Measurements from ENCODE around the gene CEP68.
"Not testable (repeated sequence)": the region's sequence is repeated elsewhere in the genome, so short reads cannot be mapped to it uniquely, and the experiment has no call there.

Gene CEP68

GRCh38 chr2:65032019-65032975 lies 23.9 kb upstream of the CEP68 start:
- no peak for DNase-seq

GRCh38 chr2:65033178-65033577 lies 23.0 kb upstream of the CEP68 start:
- no peak for DNase-seq

- DNase-seq: not testable (repeated sequence)
These were observed 22.5 kb upstream of the CEP68 start for GRCh38 chr2:65033667-65034066.

DNA sequence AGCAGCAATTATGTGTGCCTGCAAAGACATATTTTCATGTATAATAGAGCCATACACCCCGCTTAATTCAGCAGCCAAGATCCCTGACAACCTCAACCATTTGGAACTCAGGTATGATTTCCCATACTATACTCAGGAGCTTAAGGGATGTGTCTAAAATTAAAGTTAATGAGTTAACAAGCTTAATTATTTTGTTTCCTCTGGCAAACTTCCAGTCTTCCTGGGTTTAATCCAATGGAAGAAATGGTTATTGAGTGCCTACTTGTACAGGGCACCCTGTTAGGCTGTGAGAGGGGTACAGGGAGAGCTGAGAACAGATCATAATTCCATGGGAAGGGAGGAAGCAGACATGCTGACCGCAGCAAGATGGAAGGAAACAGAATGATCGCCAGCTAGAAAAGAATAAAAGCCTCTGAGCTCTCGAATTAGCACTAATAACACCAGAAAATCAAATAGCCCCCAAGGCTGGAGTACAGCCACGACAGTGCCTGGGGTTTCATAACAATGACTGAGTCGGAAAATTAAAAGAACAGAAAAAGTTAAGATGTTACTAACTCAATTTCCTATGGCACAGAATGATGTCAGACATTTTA lies 20.8 kb upstream of the CEP68 start:
- DNase-seq: no peak

DNA sequence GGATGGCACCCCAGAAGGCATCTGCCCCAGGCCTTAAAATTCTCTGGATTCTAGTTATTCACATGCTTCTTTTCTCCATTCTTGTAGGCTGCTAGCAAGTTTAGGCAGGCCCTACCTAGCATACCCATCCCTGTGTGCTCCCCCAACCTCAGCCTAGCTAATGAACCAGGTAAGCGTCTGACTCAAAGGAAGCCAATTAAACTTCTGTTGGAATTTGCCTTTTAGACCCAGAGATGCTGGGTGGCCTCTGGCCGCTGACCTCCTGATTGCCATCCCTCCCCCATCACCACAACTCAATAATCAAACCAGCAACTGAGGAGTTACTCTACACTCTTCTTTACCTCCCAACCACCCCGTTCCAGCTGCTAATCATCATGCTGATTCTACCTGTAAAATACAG lies 19.0 kb upstream of the CEP68 start:
- DNase-seq: no peak

GRCh38 chr2:65039640-65040039 lies 16.6 kb upstream of the CEP68 start:
- DNase-seq: no peak

GRCh38 chr2:65040400-65041261 lies 15.6 kb upstream of the CEP68 start:
- DNase-seq: peak; percentile 83 to 94

DNA sequence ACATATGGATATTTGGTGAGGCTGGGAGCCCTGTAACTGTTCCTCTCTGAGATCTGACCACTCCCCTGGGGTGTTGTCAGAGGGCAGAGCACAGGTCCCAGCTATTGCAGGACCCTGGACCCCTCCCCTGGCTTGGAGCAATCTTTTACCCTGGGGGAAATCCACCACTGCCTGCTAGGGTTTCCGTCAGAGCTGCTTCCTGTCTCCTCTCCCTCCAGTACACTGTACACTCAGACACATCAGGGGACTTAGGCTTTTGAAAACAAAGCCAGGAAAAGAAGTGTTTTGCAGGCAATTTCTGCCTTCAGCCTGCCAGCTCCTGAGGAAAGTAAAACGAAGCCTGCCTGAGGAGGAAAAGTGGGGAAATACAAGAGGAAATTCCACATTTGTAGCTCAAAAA lies 13.2 kb upstream of the CEP68 start:
- DNase-seq: no peak

DNA sequence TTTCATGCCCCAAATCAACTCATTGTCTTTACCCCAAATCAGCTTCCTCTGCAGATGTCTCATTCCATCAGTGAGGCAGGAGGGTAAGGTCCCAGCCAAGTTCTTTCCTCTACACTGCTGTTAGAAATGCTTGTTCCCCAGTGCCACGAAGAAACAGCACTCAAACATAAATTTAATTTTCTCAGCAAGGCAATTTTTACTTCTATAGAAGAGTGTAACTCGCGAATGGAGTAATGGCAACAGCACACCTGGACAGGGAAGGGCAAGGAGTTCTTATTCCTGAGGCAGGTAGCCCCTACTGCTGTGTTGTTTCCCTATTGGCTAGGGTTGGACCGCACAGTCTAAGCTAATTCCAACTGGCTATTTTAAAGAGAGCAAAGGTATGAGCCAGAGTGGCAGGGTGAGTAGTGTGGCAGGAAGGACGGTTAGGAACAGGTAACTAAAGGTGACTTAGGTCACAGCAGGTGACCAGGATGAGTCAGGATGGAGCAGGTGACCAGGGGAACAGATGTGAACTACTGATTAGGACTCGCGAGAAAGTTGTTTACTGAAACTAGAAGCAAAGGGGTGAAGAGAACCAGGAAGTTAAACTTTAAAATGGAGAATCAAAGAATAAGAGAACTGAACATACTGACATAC lies 12.0 kb upstream of the CEP68 start:
- no peak for DNase-seq

DNA sequence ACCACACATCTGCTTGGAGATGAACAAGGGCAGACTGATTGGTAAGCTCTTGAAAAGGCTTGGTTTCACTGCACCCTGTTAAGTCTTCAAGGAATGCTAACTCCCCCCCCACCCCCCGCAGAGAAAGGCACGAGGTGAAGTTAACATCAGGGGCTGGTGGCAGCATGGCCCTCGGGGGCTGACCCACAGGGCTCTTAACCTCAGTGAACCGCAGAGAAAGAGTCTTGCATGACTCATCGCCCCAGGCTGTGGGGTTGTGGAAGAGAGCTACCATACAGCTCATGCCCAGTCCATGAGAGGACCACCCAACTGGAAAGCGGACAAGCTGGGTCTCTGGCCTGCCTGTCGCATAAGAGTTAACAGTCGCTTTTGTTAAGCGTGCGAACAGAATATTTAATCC lies 10.6 kb upstream of the CEP68 start:
- no peak for DNase-seq

DNA sequence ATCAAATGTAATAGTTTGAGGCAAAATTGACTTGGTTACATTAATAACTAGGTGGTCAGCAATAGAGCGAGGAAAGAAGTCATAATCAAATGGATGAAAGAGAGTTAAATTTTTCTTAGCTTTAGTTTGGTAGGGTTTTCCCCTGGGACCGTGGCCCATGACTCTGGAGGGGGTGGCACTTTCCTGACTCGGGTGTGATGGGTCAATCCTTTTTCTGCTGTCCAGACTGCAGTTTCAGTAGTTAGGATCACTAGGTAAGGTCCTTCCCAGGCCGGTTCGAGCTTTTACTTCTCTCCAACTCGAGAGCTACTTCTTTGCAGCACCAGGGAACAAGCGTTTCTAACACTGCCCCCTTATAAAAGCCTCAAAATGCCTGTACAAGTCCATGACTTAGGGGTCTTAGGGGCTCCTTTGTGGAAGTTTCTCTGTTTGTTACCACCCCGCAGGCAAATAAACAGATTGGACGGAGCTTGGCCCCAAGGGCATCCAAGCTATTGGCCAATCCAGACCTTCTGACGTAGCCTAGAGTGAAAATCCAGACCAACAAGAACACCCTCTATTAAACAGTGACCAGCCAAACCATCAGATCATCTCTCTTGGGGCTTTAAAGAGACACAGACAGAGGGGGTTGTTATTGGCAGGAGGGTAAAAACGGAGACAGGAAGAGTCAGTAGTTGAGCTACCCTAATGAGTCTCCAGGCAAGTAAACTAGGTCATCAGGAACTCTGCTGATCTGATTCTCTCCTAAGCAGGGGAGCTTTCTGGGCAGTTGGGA lies 9.4 kb upstream of the CEP68 start:
- no peak for DNase-seq

- DNase-seq: no peak
These were observed 7.1 kb upstream of the CEP68 start for GRCh38 chr2:65049010-65049639.

- DNase-seq: no peak
These were observed 5.3 kb upstream of the CEP68 start for GRCh38 chr2:65050931-65051330.

DNA sequence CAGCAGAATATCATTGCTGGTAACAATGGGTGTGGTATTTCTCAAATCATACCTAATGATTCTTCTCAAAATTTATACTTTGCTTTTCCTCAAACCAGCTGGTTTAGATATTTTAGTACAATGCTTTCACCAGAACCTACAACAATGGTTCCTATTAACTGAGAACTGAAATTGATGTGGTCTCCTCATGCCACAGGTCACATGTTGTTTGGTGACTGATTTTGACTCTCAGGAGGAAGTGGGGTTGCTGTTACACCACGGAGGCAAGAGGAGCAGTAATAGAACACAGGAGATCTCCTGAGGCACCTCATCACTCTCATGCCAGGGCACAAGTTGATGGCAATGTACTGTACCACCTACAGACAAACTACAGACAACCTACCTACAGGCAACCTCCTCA lies 3.0 kb upstream of the CEP68 start:
- peak; percentile 58 to 82 for DNase-seq

DNA sequence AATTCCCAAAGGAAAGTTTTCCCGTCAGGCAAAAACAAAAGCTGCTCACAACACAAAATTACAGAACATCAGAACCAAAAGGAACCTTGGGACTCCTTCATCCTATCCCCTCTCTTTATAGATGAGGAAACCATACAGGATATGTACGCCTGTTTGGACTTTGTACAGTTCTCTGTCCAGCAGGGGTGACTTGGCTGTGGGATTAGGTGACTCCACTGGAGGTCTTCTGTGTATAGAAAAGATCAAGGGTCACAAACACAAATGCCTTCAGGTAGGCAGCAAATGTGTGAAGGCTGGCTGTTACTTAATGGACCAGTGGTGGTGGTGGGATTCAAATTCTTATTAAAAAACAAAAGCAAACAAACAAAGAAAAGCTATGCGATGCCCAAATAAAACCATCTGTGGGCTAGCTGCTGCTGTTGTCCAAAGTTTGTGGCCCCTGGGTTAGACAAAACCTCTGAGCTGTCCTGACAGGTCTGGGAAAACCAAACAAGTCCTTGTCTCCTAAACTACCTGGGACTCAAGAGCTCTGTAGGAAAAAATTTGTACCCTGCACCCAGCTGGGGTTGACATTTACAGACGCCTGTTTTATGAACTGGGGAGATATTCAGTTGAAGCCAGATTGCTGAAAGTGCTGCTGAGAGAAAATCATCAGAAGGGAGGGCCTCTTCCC lies 1.3 kb upstream of the CEP68 start:
- no peak for DNase-seq

GRCh38 chr2:65055422-65056214 lies 598 bp upstream of the CEP68 start:
- DNase-seq: peak; percentile 25 to 56

- no peak for DNase-seq
These were observed 799 bp downstream of the CEP68 start for GRCh38 chr2:65057054-65057375.

GRCh38 chr2:65057391-65058052 lies 1.3 kb downstream of the CEP68 start:
- peak; percentile 44 to 49 for DNase-seq

DNA sequence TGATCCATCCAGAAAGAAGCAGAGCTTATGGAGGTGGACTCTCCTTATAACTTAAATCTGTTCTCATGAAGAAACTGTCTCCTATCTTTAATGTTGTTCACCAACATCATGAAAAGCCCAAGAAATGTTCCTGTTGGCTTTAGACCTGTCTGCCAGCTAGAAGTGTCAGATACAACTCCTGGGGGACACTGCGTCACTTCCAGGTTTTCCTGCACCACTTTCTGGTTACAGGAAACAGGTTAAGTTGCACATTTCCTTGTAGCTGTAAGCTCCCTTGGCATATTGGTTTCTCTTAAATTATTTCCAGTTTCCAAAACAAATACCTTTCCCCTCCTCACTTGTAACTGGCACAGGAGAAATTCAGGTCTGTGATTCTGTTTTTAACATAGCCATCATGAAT lies 2.9 kb downstream of the CEP68 start:
- no peak for DNase-seq

All from inflammatory macrophage treated with lipopolysaccharide for 1 hour (primary cell).